H1 (cell line): ENCODE data around the gene NEUROD6. TPM values are rescaled to one million over a fixed set of nuclear protein-coding genes. Genes with fewer than 3 reads are reported as not detected.

ENCODE experiments used
- EZH2 ChIP-seq: fragments of 200-600 bp; sonication (generic); IDR thresholded peaks from 2 replicates; pipeline ENCODE4 v1.7.1; 2012; ENCODE audit warnings: low read depth, mild to moderate bottlenecking, moderate library complexity, low read length, inconsistent platforms; ENCODE audit not compliant: severe bottlenecking
- FOSL1 ChIP-seq: IDR thresholded peaks from 2 replicates; pipeline ENCODE4 v1.6.1; 2011; ENCODE audit warnings: mild to moderate bottlenecking, low read depth, low read length, moderate library complexity; ENCODE audit not compliant: insufficient read depth
- GABPA ChIP-seq: IDR thresholded peaks from 2 replicates; pipeline ENCODE4 v1.6.1; 2011; ENCODE audit warnings: mild to moderate bottlenecking, low read length, moderate library complexity, borderline replicate concordance; ENCODE audit not compliant: insufficient read depth
- GTF2F1 ChIP-seq: IDR thresholded peaks from 2 replicates; pipeline ENCODE4 v1.6.1; 2012; ENCODE audit warnings: low read depth, low read length, improper control_type of control experiment, borderline replicate concordance
- polyA plus RNA-seq, 7 experiments: library from polyadenylated mRNA; depleted of rRNA in 3 of 7; stranded (reverse) in 5 of 7; unstranded in 2 of 7; fragments of >200 nt in 5 of 7; fragments of 200-250 nt in 2 of 7; gene quantifications; 1 replicate in 5 of 7; 2 replicates in 1 of 7; 4 replicates in 1 of 7; pipeline versions ENCODE4 v1.2.1 to v1.2.3, GENCODE V29; 2011 to 2013; ENCODE audit warnings: missing spikeins in 2 of 7, mixed read lengths in 2 of 7
- total RNA-seq: library from RNA; stranded (reverse); fragmentation: NEBNext Ultra II Directional; extraction: Animal tissue kit (Norgen Biotek cat#: 25700); gene quantifications from 2 replicates; pipeline ENCODE4 v1.2.1, GENCODE V29; 2021
- TF ChIP-seq, protein P1 (sequence below): fragments of 300-600 bp; sonication (generic); IDR thresholded peaks from 2 replicates; pipeline ENCODE4 v1.7.1; 2012; ENCODE audit warnings: low read length, moderate library complexity, mild to moderate bottlenecking, inconsistent platforms; ENCODE audit not compliant: insufficient replicate concordance

Gene NEUROD6
- total and polyA plus RNA-seq, 2 of the 8 experiments (the other 6 are each of a cell fraction or from before 2014, with no cell fraction given): not detected

DNA sequence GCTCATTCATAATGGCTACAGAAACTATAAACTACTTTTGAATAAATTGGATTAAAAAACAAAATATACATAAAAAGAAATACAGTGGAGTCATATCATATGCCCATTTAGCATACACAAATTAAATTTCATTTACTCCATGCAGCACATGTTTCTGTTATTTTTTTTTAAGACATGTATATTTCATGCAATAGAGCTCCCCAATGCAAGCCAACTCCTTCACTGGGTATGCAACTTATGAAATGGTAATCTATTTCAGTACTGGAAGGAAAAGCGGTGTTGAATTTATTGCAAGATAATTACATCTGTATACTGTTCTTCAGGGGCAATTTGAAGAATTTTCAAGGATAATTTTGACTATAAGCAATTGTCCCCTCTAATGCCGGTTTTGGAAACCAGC, 49.9 kb downstream of the NEUROD6 start (continued):
- no peak for TF ChIP-seq EZH2
- no peak for TF ChIP-seq GABPA
- TF ChIP-seq, protein P1, sequence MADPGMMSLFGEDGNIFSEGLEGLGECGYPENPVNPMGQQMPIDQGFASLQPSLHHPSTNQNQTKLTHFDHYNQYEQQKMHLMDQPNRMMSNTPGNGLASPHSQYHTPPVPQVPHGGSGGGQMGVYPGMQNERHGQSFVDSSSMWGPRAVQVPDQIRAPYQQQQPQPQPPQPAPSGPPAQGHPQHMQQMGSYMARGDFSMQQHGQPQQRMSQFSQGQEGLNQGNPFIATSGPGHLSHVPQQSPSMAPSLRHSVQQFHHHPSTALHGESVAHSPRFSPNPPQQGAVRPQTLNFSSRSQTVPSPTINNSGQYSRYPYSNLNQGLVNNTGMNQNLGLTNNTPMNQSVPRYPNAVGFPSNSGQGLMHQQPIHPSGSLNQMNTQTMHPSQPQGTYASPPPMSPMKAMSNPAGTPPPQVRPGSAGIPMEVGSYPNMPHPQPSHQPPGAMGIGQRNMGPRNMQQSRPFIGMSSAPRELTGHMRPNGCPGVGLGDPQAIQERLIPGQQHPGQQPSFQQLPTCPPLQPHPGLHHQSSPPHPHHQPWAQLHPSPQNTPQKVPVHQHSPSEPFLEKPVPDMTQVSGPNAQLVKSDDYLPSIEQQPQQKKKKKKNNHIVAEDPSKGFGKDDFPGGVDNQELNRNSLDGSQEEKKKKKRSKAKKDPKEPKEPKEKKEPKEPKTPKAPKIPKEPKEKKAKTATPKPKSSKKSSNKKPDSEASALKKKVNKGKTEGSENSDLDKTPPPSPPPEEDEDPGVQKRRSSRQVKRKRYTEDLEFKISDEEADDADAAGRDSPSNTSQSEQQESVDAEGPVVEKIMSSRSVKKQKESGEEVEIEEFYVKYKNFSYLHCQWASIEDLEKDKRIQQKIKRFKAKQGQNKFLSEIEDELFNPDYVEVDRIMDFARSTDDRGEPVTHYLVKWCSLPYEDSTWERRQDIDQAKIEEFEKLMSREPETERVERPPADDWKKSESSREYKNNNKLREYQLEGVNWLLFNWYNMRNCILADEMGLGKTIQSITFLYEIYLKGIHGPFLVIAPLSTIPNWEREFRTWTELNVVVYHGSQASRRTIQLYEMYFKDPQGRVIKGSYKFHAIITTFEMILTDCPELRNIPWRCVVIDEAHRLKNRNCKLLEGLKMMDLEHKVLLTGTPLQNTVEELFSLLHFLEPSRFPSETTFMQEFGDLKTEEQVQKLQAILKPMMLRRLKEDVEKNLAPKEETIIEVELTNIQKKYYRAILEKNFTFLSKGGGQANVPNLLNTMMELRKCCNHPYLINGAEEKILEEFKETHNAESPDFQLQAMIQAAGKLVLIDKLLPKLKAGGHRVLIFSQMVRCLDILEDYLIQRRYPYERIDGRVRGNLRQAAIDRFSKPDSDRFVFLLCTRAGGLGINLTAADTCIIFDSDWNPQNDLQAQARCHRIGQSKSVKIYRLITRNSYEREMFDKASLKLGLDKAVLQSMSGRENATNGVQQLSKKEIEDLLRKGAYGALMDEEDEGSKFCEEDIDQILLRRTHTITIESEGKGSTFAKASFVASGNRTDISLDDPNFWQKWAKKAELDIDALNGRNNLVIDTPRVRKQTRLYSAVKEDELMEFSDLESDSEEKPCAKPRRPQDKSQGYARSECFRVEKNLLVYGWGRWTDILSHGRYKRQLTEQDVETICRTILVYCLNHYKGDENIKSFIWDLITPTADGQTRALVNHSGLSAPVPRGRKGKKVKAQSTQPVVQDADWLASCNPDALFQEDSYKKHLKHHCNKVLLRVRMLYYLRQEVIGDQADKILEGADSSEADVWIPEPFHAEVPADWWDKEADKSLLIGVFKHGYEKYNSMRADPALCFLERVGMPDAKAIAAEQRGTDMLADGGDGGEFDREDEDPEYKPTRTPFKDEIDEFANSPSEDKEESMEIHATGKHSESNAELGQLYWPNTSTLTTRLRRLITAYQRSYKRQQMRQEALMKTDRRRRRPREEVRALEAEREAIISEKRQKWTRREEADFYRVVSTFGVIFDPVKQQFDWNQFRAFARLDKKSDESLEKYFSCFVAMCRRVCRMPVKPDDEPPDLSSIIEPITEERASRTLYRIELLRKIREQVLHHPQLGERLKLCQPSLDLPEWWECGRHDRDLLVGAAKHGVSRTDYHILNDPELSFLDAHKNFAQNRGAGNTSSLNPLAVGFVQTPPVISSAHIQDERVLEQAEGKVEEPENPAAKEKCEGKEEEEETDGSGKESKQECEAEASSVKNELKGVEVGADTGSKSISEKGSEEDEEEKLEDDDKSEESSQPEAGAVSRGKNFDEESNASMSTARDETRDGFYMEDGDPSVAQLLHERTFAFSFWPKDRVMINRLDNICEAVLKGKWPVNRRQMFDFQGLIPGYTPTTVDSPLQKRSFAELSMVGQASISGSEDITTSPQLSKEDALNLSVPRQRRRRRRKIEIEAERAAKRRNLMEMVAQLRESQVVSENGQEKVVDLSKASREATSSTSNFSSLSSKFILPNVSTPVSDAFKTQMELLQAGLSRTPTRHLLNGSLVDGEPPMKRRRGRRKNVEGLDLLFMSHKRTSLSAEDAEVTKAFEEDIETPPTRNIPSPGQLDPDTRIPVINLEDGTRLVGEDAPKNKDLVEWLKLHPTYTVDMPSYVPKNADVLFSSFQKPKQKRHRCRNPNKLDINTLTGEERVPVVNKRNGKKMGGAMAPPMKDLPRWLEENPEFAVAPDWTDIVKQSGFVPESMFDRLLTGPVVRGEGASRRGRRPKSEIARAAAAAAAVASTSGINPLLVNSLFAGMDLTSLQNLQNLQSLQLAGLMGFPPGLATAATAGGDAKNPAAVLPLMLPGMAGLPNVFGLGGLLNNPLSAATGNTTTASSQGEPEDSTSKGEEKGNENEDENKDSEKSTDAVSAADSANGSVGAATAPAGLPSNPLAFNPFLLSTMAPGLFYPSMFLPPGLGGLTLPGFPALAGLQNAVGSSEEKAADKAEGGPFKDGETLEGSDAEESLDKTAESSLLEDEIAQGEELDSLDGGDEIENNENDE: no peak
- TF ChIP-seq GTF2F1: no peak
- no peak for TF ChIP-seq FOSL1
